ENCODE measurements around the gene NFIC. TPM values are rescaled to one million over a fixed set of nuclear protein-coding genes. Genes with fewer than 3 reads are reported as not detected.

Gene NFIC
- polyA plus RNA-seq, 1 experiment: 5.0 TPM

GRCh38 chr19:3480383-3481091, 114.2 kb downstream of the NFIC start, which contains the start of gene SMIM24:
Gene SMIM24 (minus strand): TSS chr19:3480525. CDS start chr19:3480463, 62 bp downstream.
- TF ChIP-seq, protein P1, sequence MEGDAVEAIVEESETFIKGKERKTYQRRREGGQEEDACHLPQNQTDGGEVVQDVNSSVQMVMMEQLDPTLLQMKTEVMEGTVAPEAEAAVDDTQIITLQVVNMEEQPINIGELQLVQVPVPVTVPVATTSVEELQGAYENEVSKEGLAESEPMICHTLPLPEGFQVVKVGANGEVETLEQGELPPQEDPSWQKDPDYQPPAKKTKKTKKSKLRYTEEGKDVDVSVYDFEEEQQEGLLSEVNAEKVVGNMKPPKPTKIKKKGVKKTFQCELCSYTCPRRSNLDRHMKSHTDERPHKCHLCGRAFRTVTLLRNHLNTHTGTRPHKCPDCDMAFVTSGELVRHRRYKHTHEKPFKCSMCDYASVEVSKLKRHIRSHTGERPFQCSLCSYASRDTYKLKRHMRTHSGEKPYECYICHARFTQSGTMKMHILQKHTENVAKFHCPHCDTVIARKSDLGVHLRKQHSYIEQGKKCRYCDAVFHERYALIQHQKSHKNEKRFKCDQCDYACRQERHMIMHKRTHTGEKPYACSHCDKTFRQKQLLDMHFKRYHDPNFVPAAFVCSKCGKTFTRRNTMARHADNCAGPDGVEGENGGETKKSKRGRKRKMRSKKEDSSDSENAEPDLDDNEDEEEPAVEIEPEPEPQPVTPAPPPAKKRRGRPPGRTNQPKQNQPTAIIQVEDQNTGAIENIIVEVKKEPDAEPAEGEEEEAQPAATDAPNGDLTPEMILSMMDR (IDR thresholded peaks at IDR 0.05; ENCODE audit: insufficient read depth, low read depth, low read length): no peak
- POLR2A ChIA-PET: no interaction called here
- no peak within 1 kb of the TSS for H3K4me3 ChIP-seq (ENCODE audit: low read depth, low read length)
- peaks cover 14% of the 10 kb centered on the region for H3K27me3 ChIP-seq (ENCODE audit: control insufficient read depth, insufficient read depth, low read length)
- CTCF ChIA-PET: interaction anchor here (0.7 to 7.2 kb wide), 6 partner anchors 8 to 176 kb away, joined by 3 to 62 read pairs (median 4); no protein-coding TSS in a partner anchor
- DNase-seq (ENCODE audit: low read depth): no peak
- H3K36me3 ChIP-seq (ENCODE audit: control insufficient read depth, insufficient read depth, low read length): no peaks in the 10 kb centered on the region

DNA sequence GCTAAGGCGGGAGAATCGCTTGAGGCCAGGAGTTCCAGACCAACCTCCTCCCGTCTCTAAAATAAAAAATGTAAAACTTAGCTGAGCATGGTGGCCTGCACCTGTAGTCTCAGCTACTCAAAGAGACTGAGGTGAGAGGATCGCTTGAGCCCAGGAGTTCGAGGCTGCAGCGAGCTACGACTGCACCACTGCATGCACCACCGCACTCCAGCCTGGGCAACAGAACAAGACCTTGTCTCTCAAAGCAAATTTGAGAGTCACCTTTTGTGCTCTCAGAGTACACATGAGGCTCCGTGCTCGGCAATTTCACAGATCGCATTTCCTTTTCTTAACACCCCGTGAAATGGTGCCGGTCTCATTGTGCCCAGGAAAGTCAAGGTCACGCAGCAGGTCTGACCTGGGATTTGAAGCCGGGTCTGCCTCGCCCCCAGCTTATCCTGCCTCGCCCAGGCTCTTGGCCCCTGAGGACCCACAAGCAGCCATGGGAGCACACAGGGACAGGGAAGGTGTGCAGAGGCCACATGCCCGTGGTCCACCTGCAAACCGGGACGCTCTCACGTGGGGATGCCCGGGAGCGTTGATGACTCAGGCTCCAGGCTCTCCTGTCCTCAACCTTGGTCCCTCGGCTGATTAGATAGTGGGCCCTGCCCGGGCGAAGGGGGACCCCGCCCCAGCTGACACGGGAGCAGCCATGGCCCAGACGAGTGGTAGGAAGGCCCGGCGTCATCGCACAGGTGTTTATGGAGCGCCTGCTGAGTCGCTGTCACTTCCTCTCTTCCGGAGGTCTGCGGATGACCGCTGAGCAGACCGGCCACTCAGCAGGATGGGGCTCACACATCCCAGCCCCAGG, 115.1 kb downstream of the NFIC start:
- TF ChIP-seq, protein P1 (IDR thresholded peaks at IDR 0.05; ENCODE audit: insufficient read depth, low read depth, low read length): no peak
- no peaks in the 10 kb centered on the region for H3K36me3 ChIP-seq (ENCODE audit: control insufficient read depth, insufficient read depth, low read length)
- no peak for DNase-seq (ENCODE audit: low read depth)
- ChIA-PET CTCF (interaction anchor here (1.0 to 7.2 kb wide), 3 partner anchors 9 to 177 kb away, joined by 4 to 62 read pairs (median 14); no protein-coding TSS in a partner anchor), POLR2A (no interaction called here)
- H3K27me3 ChIP-seq (ENCODE audit: control insufficient read depth, insufficient read depth, low read length): peaks cover 14% of the 10 kb centered on the region
- H3K4me3 ChIP-seq (ENCODE audit: low read depth, low read length): no peak overlapping the region

DNA sequence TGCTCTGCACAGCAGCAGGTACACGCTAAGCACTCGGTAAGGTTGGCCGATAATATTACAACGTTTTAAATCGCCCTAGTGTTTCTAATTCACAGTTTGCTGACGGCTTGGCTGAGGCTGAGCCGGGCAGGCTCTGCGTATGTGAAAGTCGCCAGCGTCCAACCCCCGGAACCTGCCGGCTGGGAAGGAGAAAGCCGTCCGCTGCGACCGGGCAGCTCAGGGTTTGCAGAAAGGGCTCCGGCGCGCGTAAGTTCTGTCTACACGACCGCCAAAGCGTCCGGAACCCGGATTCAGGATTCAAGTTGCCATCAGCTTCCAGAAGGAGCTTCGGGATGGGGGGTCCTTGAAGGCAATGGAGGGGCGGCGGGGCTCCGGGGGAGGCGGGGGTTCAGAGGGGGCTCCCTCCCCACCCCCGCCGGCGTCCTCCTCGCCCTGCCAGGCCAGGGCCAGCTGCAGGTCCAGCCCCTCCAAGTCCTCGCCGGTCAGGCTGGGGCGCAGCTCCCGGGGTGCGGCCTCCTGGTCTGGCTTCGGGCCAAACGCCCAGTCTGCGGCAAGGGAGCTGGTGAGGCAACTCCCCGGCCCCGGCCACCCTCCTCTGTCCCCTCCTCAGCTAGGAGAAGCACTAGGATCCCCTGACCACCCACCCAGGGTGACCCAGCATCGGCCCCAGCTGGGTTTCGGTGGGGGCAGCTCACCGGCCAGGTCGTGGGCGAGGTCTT, 116.3 kb downstream of the NFIC start:
- CTCF ChIA-PET: interaction anchor here (0.8 to 7.2 kb wide), 6 partner anchors 10 to 179 kb away, joined by 3 to 68 read pairs (median 24); no protein-coding TSS in a partner anchor
- no peak for DNase-seq (ENCODE audit: low read depth)
- Histone ChIP-seq H3K36me3 (ENCODE audit: control insufficient read depth, insufficient read depth, low read length) (no peaks in the 10 kb centered on the region), H3K4me3 (ENCODE audit: low read depth, low read length) (no peak overlapping the region), H3K27me3 (ENCODE audit: control insufficient read depth, insufficient read depth, low read length) (peaks cover 14% of the 10 kb centered on the region)
- POLR2A ChIA-PET: no interaction called here
- TF ChIP-seq, protein P1 (IDR thresholded peaks at IDR 0.05; ENCODE audit: insufficient read depth, low read depth, low read length): no peak

DNA sequence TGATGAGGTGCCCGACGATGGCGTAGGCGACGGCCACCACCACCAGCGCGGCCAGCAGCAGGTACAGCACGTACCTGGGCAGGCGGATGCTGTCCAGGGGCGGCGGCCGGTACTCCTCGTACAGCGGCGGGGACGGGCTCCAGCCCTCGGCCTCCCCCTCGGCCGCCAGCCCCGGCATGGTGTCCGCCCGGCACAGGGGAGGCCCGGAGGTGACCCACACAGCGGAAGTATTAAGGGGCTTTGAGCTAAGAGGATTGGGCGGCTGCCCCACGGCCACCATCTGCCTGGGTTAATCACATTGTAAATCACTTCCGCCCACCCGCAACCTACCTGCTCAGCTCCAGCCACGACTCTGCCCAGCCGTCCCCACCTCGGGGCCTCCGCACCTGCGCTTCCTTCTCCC, 116.8 kb downstream of the NFIC start, which contains the start of gene SMIM44:
SMIM44 (minus strand) TSS at position 216 of the 403 bp plus-strand sequence; CDS start at position 178, 38 bp downstream.
- TF ChIP-seq, protein P1 (IDR thresholded peaks at IDR 0.05; ENCODE audit: insufficient read depth, low read depth, low read length): no peak
- H3K36me3 ChIP-seq (ENCODE audit: control insufficient read depth, insufficient read depth, low read length): no peaks in the 10 kb centered on the region
- H3K4me3 ChIP-seq (ENCODE audit: low read depth, low read length): no peak within 1 kb of the TSS
- POLR2A ChIA-PET: no interaction called here
- no peak for DNase-seq (ENCODE audit: low read depth)
- CTCF ChIA-PET: interaction anchor here (0.8 to 7.2 kb wide), 6 partner anchors 10 to 180 kb away, joined by 3 to 68 read pairs (median 24); no protein-coding TSS in a partner anchor
- peaks cover 14% of the 10 kb centered on the region for H3K27me3 ChIP-seq (ENCODE audit: control insufficient read depth, insufficient read depth, low read length)
